ENCODE data around the gene RPTN. TPM values are rescaled to one million over a fixed set of nuclear protein-coding genes. Genes with fewer than 3 reads are reported as not detected.

Gene RPTN, protein sequence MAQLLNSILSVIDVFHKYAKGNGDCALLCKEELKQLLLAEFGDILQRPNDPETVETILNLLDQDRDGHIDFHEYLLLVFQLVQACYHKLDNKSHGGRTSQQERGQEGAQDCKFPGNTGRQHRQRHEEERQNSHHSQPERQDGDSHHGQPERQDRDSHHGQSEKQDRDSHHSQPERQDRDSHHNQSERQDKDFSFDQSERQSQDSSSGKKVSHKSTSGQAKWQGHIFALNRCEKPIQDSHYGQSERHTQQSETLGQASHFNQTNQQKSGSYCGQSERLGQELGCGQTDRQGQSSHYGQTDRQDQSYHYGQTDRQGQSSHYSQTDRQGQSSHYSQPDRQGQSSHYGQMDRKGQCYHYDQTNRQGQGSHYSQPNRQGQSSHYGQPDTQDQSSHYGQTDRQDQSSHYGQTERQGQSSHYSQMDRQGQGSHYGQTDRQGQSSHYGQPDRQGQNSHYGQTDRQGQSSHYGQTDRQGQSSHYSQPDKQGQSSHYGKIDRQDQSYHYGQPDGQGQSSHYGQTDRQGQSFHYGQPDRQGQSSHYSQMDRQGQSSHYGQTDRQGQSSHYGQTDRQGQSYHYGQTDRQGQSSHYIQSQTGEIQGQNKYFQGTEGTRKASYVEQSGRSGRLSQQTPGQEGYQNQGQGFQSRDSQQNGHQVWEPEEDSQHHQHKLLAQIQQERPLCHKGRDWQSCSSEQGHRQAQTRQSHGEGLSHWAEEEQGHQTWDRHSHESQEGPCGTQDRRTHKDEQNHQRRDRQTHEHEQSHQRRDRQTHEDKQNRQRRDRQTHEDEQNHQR
- not detected in 2 replicates for total RNA-seq (2014; rRNA removed; shearing (Covaris generic))

GRCh38 chr1:152159144-152159543 lies at the start of gene RPTN:
TSS of gene RPTN (minus strand) at chr1:152159228. CDS start at chr1:152157889, 1,339 bp downstream.
- in situ Hi-C loops (cut with HindIII; ENCODE audit: low sequenced_read_pairs) = no loop called here
- no peak for DNase-seq (ENCODE audit: low spot score)

- no peak for DNase-seq (ENCODE audit: low spot score)
- in situ Hi-C loops (cut with HindIII; ENCODE audit: low sequenced_read_pairs) = no loop called here
Observed at GRCh38 chr1:152198982-152199381, 40.0 kb upstream of the RPTN start.

DNA sequence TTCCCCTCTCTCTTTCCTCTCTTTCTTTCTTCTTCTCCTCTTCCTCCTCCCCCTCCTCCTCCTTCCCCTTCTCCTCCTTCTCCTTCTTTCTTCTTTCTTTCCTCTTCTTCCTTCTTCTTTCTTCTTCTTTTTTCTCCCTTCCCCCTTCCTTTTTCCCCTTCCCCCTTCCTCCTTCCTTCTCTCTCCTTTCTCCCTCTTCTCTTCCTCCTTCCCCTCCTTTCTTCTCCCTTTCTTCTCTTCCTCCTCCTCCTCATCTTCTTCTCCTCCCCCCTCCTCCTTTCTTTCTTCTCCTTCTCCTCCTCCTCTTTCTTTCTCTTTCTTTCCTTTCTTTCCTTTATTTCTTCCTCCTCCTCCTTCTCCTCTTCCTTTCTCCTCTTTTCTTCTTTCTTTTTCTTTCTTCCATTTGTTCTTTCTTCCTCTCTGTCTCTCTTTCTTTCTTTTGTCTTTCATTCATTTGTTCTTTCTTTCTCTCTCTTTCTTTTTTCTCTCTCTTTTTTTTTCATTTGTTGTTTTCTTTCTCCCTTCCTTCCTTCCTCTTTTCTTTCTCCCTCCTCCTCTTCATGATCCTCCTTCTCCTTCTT lies 38.4 kb upstream of the RPTN start:
- in situ Hi-C loops (cut with HindIII; ENCODE audit: low sequenced_read_pairs) = no loop called here
- DNase-seq (ENCODE audit: low spot score) = no peak

- in situ Hi-C loops (cut with HindIII; ENCODE audit: low sequenced_read_pairs) = no loop called here
- no peak for DNase-seq (ENCODE audit: low spot score)
Observed at GRCh38 chr1:152191711-152192110, 32.7 kb upstream of the RPTN start.

GRCh38 chr1:152191260-152191659 lies 32.2 kb upstream of the RPTN start:
- in situ Hi-C loops (cut with HindIII; ENCODE audit: low sequenced_read_pairs) = no loop called here

DNA sequence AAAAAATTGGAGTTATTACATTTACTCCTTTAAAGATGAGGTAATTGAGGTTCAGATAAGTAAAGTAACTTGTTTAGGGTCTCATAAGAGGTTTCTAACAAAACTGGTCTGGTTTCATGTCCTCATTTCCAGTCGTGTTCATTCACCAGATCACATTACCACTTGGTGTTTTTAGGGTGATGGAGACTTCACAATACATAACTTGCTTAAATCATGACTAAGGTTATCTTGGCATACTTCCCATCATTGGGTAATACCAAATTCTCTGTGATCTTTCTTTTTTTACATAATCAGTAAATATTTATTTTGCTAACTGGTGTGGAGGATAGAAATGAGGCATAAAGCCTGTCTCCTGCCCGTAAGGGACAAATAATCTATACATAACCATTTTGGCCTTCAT lies 31.6 kb upstream of the RPTN start:
- in situ Hi-C loops (cut with HindIII; ENCODE audit: low sequenced_read_pairs) = no loop called here
- DNase-seq (ENCODE audit: low spot score) = no peak

More at GRCh38 chr1:152191260-152191659, 32.2 kb upstream of the RPTN start:
- DNase-seq (ENCODE audit: low spot score) = no peak

- in situ Hi-C loops (cut with HindIII; ENCODE audit: low sequenced_read_pairs) = no loop called here
- peak; percentile 13 for DNase-seq (ENCODE audit: low spot score)
Observed at GRCh38 chr1:152189657-152190442, 30.8 kb upstream of the RPTN start.

GRCh38 chr1:152188673-152189591 lies 29.9 kb upstream of the RPTN start:
- peak; percentile 11 for DNase-seq (ENCODE audit: low spot score)

DNA sequence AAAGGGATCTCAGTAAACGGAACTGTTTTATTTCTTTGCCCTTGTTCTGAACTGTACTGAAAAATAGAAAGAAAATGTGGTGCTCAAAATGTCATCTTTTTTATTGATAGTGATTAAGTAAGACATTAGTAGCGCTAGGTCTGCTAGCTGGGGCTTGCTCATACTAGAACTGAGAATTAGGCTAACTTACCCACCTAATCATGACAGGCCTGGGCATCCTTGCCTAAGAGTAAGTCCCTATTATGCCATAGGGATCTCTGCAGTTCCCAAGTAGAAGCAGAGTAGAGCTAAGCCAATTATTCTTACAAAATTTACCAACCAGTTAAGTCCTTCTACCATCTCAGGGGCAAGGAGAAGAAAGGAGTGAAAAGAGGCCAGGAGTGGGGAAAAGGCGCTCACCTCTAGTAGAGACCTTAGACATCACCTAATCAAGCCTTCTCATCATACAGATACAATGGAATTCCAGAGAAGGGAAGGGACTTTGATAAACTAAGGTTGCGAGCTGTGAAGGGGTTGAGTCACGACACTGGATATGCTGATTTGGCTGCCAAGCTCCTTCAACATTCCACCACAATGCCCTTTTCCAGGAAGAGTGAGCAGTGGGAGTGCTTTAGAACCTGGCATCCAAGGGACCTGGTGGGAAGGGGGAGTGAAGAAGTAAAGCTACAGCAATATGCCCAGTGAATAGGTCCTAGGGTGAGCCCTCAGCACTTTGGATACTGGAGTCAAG lies 27.7 kb upstream of the RPTN start:
- DNase-seq (ENCODE audit: low spot score) = no peak
- in situ Hi-C loops (cut with HindIII; ENCODE audit: low sequenced_read_pairs) = no loop called here

More at GRCh38 chr1:152188673-152189591, 29.9 kb upstream of the RPTN start:
- in situ Hi-C loops (cut with HindIII; ENCODE audit: low sequenced_read_pairs) = no loop called here

- peak; percentile 23 for DNase-seq (ENCODE audit: low spot score)
- in situ Hi-C loops (cut with HindIII; ENCODE audit: low sequenced_read_pairs) = no loop called here
Observed at GRCh38 chr1:152185544-152186391, 26.7 kb upstream of the RPTN start.

DNA sequence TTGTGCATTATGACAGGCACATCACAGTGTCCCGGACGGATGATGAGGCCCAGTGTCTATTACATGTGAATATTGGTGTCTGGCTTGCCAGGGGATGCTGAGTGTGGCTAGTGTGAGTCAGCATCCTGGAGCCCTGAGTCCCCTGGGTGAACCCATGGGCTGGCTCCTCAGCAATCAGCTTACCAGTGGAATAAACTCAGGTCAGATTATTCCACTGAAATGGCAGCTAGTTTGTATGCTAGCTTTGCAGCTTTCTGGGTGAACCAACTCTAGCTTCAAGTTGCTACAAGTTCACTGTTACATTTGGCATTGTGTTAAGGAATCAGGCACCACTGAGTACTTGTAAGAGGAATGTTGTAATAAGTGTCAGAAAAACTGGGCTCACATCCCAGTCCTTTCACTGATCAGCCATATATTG lies 23.9 kb upstream of the RPTN start:
- no peak for DNase-seq (ENCODE audit: low spot score)
- in situ Hi-C loops (cut with HindIII; ENCODE audit: low sequenced_read_pairs) = no loop called here

- in situ Hi-C loops (cut with HindIII; ENCODE audit: low sequenced_read_pairs) = no loop called here
- DNase-seq (ENCODE audit: low spot score) = no peak
Observed at GRCh38 chr1:152182431-152182830, 23.4 kb upstream of the RPTN start.

DNA sequence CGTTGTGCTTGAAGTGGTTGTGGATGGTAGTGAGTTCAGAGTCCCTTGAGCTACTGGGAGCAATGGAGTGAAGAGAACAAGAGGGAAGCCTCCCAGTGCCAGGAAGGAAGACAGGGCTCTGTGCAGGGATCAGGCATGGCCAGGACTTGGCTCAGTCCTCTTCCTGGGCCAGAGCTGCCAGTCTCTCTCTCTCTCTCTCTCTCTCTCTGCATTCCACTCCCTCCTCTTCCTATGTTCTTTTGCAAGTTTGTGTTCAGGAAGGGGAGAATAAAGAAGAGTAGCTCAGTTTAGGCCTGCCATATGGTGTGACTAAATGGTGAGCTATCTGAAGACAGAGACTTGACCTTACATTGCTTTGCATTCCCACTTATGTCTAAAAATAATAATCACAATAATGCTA lies 20.5 kb upstream of the RPTN start:
- no peak for DNase-seq (ENCODE audit: low spot score)
- in situ Hi-C loops (cut with HindIII; ENCODE audit: low sequenced_read_pairs) = no loop called here

- no peak for DNase-seq (ENCODE audit: low spot score)
- in situ Hi-C loops (cut with HindIII; ENCODE audit: low sequenced_read_pairs) = no loop called here
Observed at GRCh38 chr1:152170287-152170905, 11.4 kb upstream of the RPTN start.

- no peak for DNase-seq (ENCODE audit: low spot score)
- in situ Hi-C loops (cut with HindIII; ENCODE audit: low sequenced_read_pairs) = no loop called here
Observed at GRCh38 chr1:152169366-152170025, 10.5 kb upstream of the RPTN start.

DNA sequence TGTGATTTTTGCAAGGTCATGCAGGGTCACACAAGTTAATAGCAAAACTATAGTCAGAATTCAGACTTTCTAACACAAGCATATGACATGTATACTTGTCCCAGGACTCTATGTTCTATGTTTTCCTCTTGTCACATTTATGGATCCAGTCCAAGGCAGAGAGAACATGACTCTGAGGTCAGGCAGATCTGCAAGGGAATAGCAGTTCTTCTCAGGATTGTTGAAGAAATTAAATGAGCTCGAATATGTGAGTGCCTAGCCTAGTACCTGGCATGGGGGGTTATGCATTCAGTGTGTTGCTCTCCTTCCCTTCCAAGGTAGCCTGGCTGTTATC lies 9.5 kb upstream of the RPTN start:
- no peak for DNase-seq (ENCODE audit: low spot score)
- in situ Hi-C loops (cut with HindIII; ENCODE audit: low sequenced_read_pairs) = no loop called here
